Gastroesophageal sphincter (tissue), 4 donors: ENCODE results near the gene STK31. TPM values are rescaled to one million over a fixed set of nuclear protein-coding genes. Genes with fewer than 3 reads are reported as not detected.

ENCODE experiments used
- ATAC-seq: fragments of 150-250 bp; one replicate; pipeline ENCODE4 v1.9.1; 2016; ENCODE audit warnings: mild to moderate bottlenecking, moderate library complexity
- H3K27ac ChIP-seq, 4 donors: fragments of 200-600 bp; sonication (generic) in 3 of 4; 1 replicate in 3 of 4; 2 replicates in 1 of 4; pipeline ENCODE4 v1.5.1; 2016 to 2019
- H3K27me3 ChIP-seq: fragments of 200-600 bp; sonication (generic); one replicate; pipeline ENCODE4 v1.5.1; 2019
- H3K36me3 ChIP-seq, 2 donors: fragments of 200-600 bp; sonication (generic); one replicate each; pipeline ENCODE4 v1.5.1; 2019; ENCODE audit warnings: control low read depth in 1 of 2
- H3K4me1 ChIP-seq, 3 donors: fragments of 200-600 bp; sonication (generic); 1 replicate in 2 of 3; 2 replicates in 1 of 3; pipeline ENCODE4 v1.5.1; 2016 to 2019; ENCODE audit warnings: control low read depth in 2 of 3
- H3K4me3 ChIP-seq, 2 donors: fragments of 200-600 bp; sonication (generic); one replicate each; pipeline ENCODE4 v1.5.1; 2019; ENCODE audit warnings: mild to moderate bottlenecking in 1 of 2, moderate library complexity in 1 of 2
- H3K9me3 ChIP-seq, 3 donors: fragments of 200-600 bp; sonication (generic); one replicate each; pipeline ENCODE4 v1.5.1; 2017 to 2019; ENCODE audit warnings: control low read depth in 2 of 3
- CTCF ChIP-seq, 4 experiments: fragments of 200-600 bp in 2 of 4; fragments of 450-650 bp in 2 of 4; sonication (generic) in 1 of 4; IDR thresholded peaks; one replicate each; pipeline ENCODE4 v1.5.1; 2017 to 2019; ENCODE audit warnings: antibody characterized with exemption in 4 of 4, mild to moderate bottlenecking in 2 of 4, moderate library complexity in 2 of 4
- EP300 ChIP-seq: sonication (generic); formaldehyde crosslinking; IDR thresholded peaks from one replicate; pipeline ENCODE4 v1.6.1; 2017; ENCODE audit warnings: antibody characterized with exemption, mild to moderate bottlenecking
- POLR2A ChIP-seq, 2 donors: fragments of 450-650 bp; IDR thresholded peaks; one replicate each; pipeline ENCODE4 v1.6.1; 2017; ENCODE audit warnings: antibody characterized with exemption in 2 of 2, mild to moderate bottlenecking in 2 of 2, moderate library complexity in 1 of 2
- POLR2AphosphoS5 ChIP-seq: sonication (generic); formaldehyde crosslinking; IDR thresholded peaks from one replicate; pipeline ENCODE4 v1.6.1; 2017; ENCODE audit warnings: antibody characterized with exemption
- WGBS, 2 donors: methylation state at CpG; one replicate each; pipeline ENCODE4 v1.1.5; 2018; ENCODE audit warnings: low coverage in 1 of 2; 5-methylcytosine and 5-hydroxymethylcytosine counted together
- total RNA-seq, 4 donors: library from RNA; depleted of rRNA; stranded (reverse); fragments of >200 nt; gene quantifications; one replicate each; pipeline ENCODE4 v1.1.0, GENCODE V29; 2016

The STK31 gene
- total RNA-seq: under 1 TPM in 3 of 4 donors, not detected in 1; 0.31 to 0.94 (median 0.62) TPM

- peaks cover 0 to 11% of the 10 kb centered on the region in 2 donors for H3K36me3 ChIP-seq
- H3K9me3 ChIP-seq: peaks cover 0 to 4% (median 0%) of the 10 kb centered on the region in 3 donors
- TF ChIP-seq EP300 (no peak), CTCF (IDR thresholded peaks at IDR 0.05) (no peak), POLR2AphosphoS5 (no peak), POLR2A (IDR thresholded peaks at IDR 0.05) (no peak)
- no peaks in the 10 kb centered on the region for H3K4me1 ChIP-seq
- H3K27me3 ChIP-seq: no peaks in the 10 kb centered on the region
- no peak for ATAC-seq
- no peak within 1 kb of the TSS for H3K27ac ChIP-seq
- WGBS, 2 donors: 67 to 100% methylated on average over 1 to 3 of the region's 33 CpGs
- no peak within 1 kb of the TSS for H3K4me3 ChIP-seq
Measured at GRCh38 chr7:23710000-23710399, at the start of gene STK31. Gene STK31 (plus strand): TSS chr7:23710219. CDS start chr7:23710286, 67 bp downstream.

GRCh38 chr7:23661385-23661784, 48.6 kb upstream of the STK31 start:
- Histone ChIP-seq H3K9me3 (peaks cover 0 to 7% (median 0%) of the 10 kb centered on the region in 3 donors), H3K4me3 (no peak overlapping the region), H3K27me3 (no peaks in the 10 kb centered on the region), H3K4me1 (no peaks in the 10 kb centered on the region), H3K36me3 (no peaks in the 10 kb centered on the region), H3K27ac (no peak overlapping the region)
- no peak for ATAC-seq
- WGBS, 2 donors: 67 to 89% methylated on average over 1 to 3 of the region's 3 CpGs
- TF ChIP-seq POLR2A (IDR thresholded peaks at IDR 0.05) (no peak), POLR2AphosphoS5 (no peak), CTCF (IDR thresholded peaks at IDR 0.05) (no peak), EP300 (no peak)

GRCh38 chr7:23662124-23662983, 47.7 kb upstream of the STK31 start:
- Histone ChIP-seq H3K27me3 (no peaks in the 10 kb centered on the region), H3K4me1 (no peaks in the 10 kb centered on the region)
- 47 to 59% methylated on average over 4 to 6 of the region's 8 CpGs for whole genome bisulfite sequencing, 2 donors

GRCh38 chr7:23662984-23663313, 47.1 kb upstream of the STK31 start:
- Histone ChIP-seq H3K4me3 (no peak overlapping the region), H3K36me3 (no peaks in the 10 kb centered on the region), H3K27ac (no peak overlapping the region), H3K27me3 (no peaks in the 10 kb centered on the region), H3K4me1 (no peaks in the 10 kb centered on the region), H3K9me3 (peaks cover 0 to 7% (median 0%) of the 10 kb centered on the region in 3 donors)
- no peak for ATAC-seq
- TF ChIP-seq CTCF (IDR thresholded peaks at IDR 0.05) (no peak), EP300 (no peak), POLR2AphosphoS5 (no peak), POLR2A (IDR thresholded peaks at IDR 0.05) (no peak)
- WGBS, 2 donors: 76 to 77% methylated on average over 2 of the region's 2 CpGs

More at GRCh38 chr7:23662124-23662983, 47.7 kb upstream of the STK31 start:
- H3K27ac ChIP-seq: no peak overlapping the region
- no peaks in the 10 kb centered on the region for H3K36me3 ChIP-seq
- peaks cover 0 to 7% (median 0%) of the 10 kb centered on the region in 3 donors for H3K9me3 ChIP-seq
- H3K4me3 ChIP-seq: no peak overlapping the region
- TF ChIP-seq POLR2A (IDR thresholded peaks at IDR 0.05): no peak
- no peak for TF ChIP-seq POLR2AphosphoS5
- TF ChIP-seq EP300: no peak
- TF ChIP-seq CTCF (IDR thresholded peaks at IDR 0.05): no peak
- ATAC-seq: no peak

GRCh38 chr7:23664122-23664521, 45.9 kb upstream of the STK31 start:
- H3K4me1 ChIP-seq: no peaks in the 10 kb centered on the region
- TF ChIP-seq POLR2A (IDR thresholded peaks at IDR 0.05) (no peak), POLR2AphosphoS5 (no peak), CTCF (IDR thresholded peaks at IDR 0.05) (no peak), EP300 (no peak)
- peaks cover 0 to 2% (median 0%) of the 10 kb centered on the region in 3 donors for H3K9me3 ChIP-seq
- H3K27ac ChIP-seq: no peak overlapping the region
- no peaks in the 10 kb centered on the region for H3K36me3 ChIP-seq
- no peak for ATAC-seq
- H3K27me3 ChIP-seq: no peaks in the 10 kb centered on the region
- no peak overlapping the region for H3K4me3 ChIP-seq
